Measurements from ENCODE around the gene UBE2O. TPM values are rescaled to one million over a fixed set of nuclear protein-coding genes. Genes with fewer than 3 reads are reported as not detected.

UBE2O gene
- total and polyA plus RNA-seq, 2 donors (not counting 3 experiments of a cell fraction or from before 2014, with no cell fraction given), result 13.9 to 34.1 TPM

DNA sequence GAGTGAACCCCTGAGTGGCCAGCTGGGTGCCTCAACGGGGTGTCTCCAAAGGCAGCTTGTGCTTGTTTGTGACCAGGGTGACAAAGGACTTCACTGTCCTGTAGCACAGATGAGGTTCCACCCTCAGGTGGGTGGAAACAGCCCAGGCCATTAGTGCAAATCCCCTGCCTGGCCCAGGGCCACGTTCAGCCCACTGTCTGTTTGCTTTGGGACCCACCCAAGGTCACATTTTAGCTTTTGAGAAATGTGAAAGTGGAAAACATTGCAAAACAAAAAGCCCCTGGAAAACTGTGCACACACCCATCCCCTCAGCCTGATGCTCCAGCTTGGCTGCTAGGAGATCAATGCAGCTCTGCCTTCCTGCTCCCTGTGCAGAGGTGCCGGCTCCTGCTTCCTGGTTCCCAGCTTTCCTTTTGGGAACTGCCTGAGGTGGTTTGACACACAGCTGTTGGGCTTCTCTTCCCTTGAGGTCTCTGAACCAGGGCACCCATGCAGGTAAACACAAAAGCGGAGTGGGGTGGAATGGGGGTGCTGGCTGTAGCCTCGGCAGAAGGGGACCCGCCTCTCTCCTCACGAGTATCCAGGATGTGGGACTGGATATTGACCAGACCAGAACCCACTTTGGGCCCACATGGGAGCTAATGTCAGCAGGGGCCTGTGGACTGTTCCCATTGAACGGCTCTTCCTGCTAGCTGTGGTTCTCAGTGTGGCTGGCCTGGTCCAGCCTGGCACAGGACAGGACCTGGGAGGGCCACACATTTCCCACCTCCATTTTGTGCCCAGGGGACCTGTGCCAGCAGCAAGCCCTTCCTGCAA lies 76.4 kb downstream of the UBE2O start:
- H3K9me3 ChIP-seq (replicated peaks; ENCODE audit: control insufficient read depth, insufficient read depth, low read length), result no peaks in the 10 kb centered on the region
- no peak overlapping the region for H3K27ac ChIP-seq (ENCODE audit: insufficient read depth, low read depth, low read length)
- no peaks in the 10 kb centered on the region for H3K9me1 ChIP-seq (replicated peaks; ENCODE audit: control insufficient read depth, extremely low read depth, insufficient read depth, low read length)
- H3K27me3 ChIP-seq (ENCODE audit: control insufficient read depth in 2 of 2, insufficient read depth in 2 of 2, low read length in 2 of 2), result no peaks in the 10 kb centered on the region
- no peak overlapping the region for H3K4me3 ChIP-seq (replicated peaks in 1 of 3; ENCODE audit: insufficient read depth in 1 of 3, low read depth in 1 of 3, low read length in 3 of 3)
- H3K9ac ChIP-seq (replicated peaks; ENCODE audit: extremely low read depth, insufficient read depth, low read length), result no peak overlapping the region
- intact Hi-C loops (cut with micrococcal nuclease), result no loop called here
- peak overlapping the region; percentile 16 for H2AFZ ChIP-seq (ENCODE audit: low read depth, low read length)
- H3K79me2 ChIP-seq (ENCODE audit: control insufficient read depth, insufficient read depth, low read length), result no peaks in the 10 kb centered on the region
- FAIRE-seq (no peak), DNase-seq (ENCODE audit: low read depth, low spot score) (no peak)
- TF ChIP-seq POLR2AphosphoS5 (IDR thresholded peaks at IDR 0.05; ENCODE audit: insufficient read depth, low read depth, low read length), result no peak
- no peak for TF ChIP-seq EZH2 (IDR thresholded peaks at IDR 0.05; ENCODE audit: borderline replicate concordance, low read depth, low read length, severe bottlenecking)
- TF ChIP-seq, protein P1, sequence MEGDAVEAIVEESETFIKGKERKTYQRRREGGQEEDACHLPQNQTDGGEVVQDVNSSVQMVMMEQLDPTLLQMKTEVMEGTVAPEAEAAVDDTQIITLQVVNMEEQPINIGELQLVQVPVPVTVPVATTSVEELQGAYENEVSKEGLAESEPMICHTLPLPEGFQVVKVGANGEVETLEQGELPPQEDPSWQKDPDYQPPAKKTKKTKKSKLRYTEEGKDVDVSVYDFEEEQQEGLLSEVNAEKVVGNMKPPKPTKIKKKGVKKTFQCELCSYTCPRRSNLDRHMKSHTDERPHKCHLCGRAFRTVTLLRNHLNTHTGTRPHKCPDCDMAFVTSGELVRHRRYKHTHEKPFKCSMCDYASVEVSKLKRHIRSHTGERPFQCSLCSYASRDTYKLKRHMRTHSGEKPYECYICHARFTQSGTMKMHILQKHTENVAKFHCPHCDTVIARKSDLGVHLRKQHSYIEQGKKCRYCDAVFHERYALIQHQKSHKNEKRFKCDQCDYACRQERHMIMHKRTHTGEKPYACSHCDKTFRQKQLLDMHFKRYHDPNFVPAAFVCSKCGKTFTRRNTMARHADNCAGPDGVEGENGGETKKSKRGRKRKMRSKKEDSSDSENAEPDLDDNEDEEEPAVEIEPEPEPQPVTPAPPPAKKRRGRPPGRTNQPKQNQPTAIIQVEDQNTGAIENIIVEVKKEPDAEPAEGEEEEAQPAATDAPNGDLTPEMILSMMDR (IDR thresholded peaks at IDR 0.05; ENCODE audit: extremely low read depth in 1 of 2, insufficient read depth in 1 of 2, low read depth in 1 of 2, low read length in 2 of 2), result no peak
- TF ChIP-seq GATA2 (IDR thresholded peaks at IDR 0.05; ENCODE audit: insufficient read depth, insufficient read length, low read depth, low read length), result no peak
- no peak for TF ChIP-seq FOS (IDR thresholded peaks at IDR 0.05; ENCODE audit: borderline replicate concordance, insufficient read depth, low read length)
- TF ChIP-seq JUN (IDR thresholded peaks at IDR 0.05; ENCODE audit: borderline replicate concordance, insufficient read depth, insufficient read length, low read depth), result no peak
- TF ChIP-seq, protein P2, sequence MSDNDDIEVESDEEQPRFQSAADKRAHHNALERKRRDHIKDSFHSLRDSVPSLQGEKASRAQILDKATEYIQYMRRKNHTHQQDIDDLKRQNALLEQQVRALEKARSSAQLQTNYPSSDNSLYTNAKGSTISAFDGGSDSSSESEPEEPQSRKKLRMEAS (IDR thresholded peaks at IDR 0.05; ENCODE audit: insufficient read depth, insufficient read length), result no peak
- H4K20me1 ChIP-seq (replicated peaks; ENCODE audit: control insufficient read depth, extremely low read depth, insufficient read depth, low read length), result no peaks in the 10 kb centered on the region
- BruUV-seq (replicated peaks), result no TSS peak
- H3K4me1 ChIP-seq (ENCODE audit: control insufficient read depth, extremely low read depth, insufficient read depth, low read length), result peaks cover 22% of the 10 kb centered on the region
- H3K4me2 ChIP-seq (ENCODE audit: insufficient read depth, low read length), result no peak overlapping the region
- dilution Hi-C loops (cut with MboI; ENCODE audit: extremely low pct_ligation_motif_present, low sequenced_read_pairs), result no loop called here
- ChIA-PET POLR2A (no interaction called here), CTCF (interaction anchor here (1.0 to 2.0 kb wide), 3 partner anchors 9 to 43 kb away, joined by 3 to 11 read pairs (median 6); partner anchors contain the start of gene SPHK1)
- no peaks in the 10 kb centered on the region for H3K36me3 ChIP-seq (ENCODE audit: control insufficient read depth in 2 of 2, extremely low read depth in 1 of 2, insufficient read depth in 2 of 2, low read length in 2 of 2)
